HepG2 (cell line): ENCODE data around the gene FAM228B. TPM values are rescaled to one million over a fixed set of nuclear protein-coding genes. Genes with fewer than 3 reads are reported as not detected.
A peak's percentile ranks its signal among the peaks of the same experiment; 100 is the strongest.

ENCODE experiments used
- CAMTA2 ChIP-seq: sonication (generic); formaldehyde crosslinking; IDR thresholded peaks from 2 replicates; pipeline ENCODE4 v1.4.0; 2020; ENCODE audit warnings: mild to moderate bottlenecking, missing genetic modification reagents, borderline replicate concordance
- DMTF1 ChIP-seq: sonication (generic); formaldehyde crosslinking; IDR thresholded peaks from 2 replicates; pipeline ENCODE4 v1.4.0; 2020; ENCODE audit warnings: mild to moderate bottlenecking, missing genetic modification reagents
- GTF2F1 ChIP-seq: fragments of 150-350 bp; IDR thresholded peaks from 2 replicates; pipeline ENCODE4 v1.6.1; 2014; ENCODE audit warnings: low read length
- HOMEZ ChIP-seq: IDR thresholded peaks from 2 replicates; pipeline ENCODE4 v1.6.1; 2016; ENCODE audit warnings: low read depth
- ISL2 ChIP-seq: sonication (generic); formaldehyde crosslinking; IDR thresholded peaks from 2 replicates; pipeline ENCODE4 v1.5.0; 2020; ENCODE audit warnings: missing genetic modification reagents
- MAF1 ChIP-seq: sonication (generic); formaldehyde crosslinking; IDR thresholded peaks from 2 replicates; pipeline ENCODE4 v1.5.0; 2020; ENCODE audit warnings: missing genetic modification reagents, borderline replicate concordance
- RARA ChIP-seq: IDR thresholded peaks from 2 replicates; pipeline ENCODE4 v1.6.1; 2016; ENCODE audit warnings: missing genetic modification reagents, missing compliant biosample characterization
- SRSF9 ChIP-seq: fragments of 200-400 bp; formaldehyde crosslinking; IDR thresholded peaks from 2 replicates; pipeline ENCODE4 v1.6.1; 2018; ENCODE audit warnings: borderline replicate concordance, mild to moderate bottlenecking, low read depth, low read length; ENCODE audit not compliant: insufficient read depth, poor library complexity, severe bottlenecking
- SUZ12 ChIP-seq: fragments of 150-350 bp; IDR thresholded peaks from 2 replicates; pipeline ENCODE4 v1.6.1; 2014; ENCODE audit warnings: low read depth, low read length
- TAF1 ChIP-seq: sonication (generic); formaldehyde crosslinking; IDR thresholded peaks from 2 replicates; pipeline ENCODE4 v1.4.0; 2020; ENCODE audit warnings: missing genetic modification reagents
- ZFP62 ChIP-seq: sonication (generic); formaldehyde crosslinking; IDR thresholded peaks from 2 replicates; pipeline ENCODE4 v1.4.0; 2020; ENCODE audit warnings: missing genetic modification reagents
- ZNF350 ChIP-seq: sonication (generic); formaldehyde crosslinking; IDR thresholded peaks from 2 replicates; pipeline ENCODE4 v1.4.0; 2020; ENCODE audit warnings: mild to moderate bottlenecking, low read depth, missing genetic modification reagents, borderline replicate concordance
- ZNF367 ChIP-seq: sonication (generic); formaldehyde crosslinking; IDR thresholded peaks from 2 replicates; pipeline ENCODE4 v1.4.0; 2020; ENCODE audit warnings: missing genetic modification reagents, borderline replicate concordance
- ZNF430 ChIP-seq: sonication (generic); formaldehyde crosslinking; IDR thresholded peaks from 2 replicates; pipeline ENCODE4 v1.9.0; 2021; ENCODE audit warnings: mild to moderate bottlenecking, missing genetic modification reagents
- ZNF574 ChIP-seq: sonication (generic); formaldehyde crosslinking; IDR thresholded peaks from 2 replicates; pipeline ENCODE4 v1.4.0; 2020; ENCODE audit warnings: missing genetic modification reagents
- ZNF619 ChIP-seq: sonication (generic); formaldehyde crosslinking; IDR thresholded peaks from 2 replicates; pipeline ENCODE4 v1.4.0; 2020; ENCODE audit warnings: mild to moderate bottlenecking, missing genetic modification reagents
- ZNF644 ChIP-seq: IDR thresholded peaks from 2 replicates; pipeline ENCODE4 v1.6.1; 2016; ENCODE audit warnings: low read depth
- ZNF691 ChIP-seq: sonication (generic); formaldehyde crosslinking; IDR thresholded peaks from 2 replicates; pipeline ENCODE4 v1.4.0; 2020; ENCODE audit warnings: missing genetic modification reagents, low read depth, mild to moderate bottlenecking, borderline replicate concordance
- ZNF788 ChIP-seq: sonication (generic); formaldehyde crosslinking; IDR thresholded peaks from 2 replicates; pipeline ENCODE4 v1.5.0; 2020; ENCODE audit warnings: mild to moderate bottlenecking, missing genetic modification reagents, borderline replicate concordance
- polyA plus RNA-seq, 8 experiments: library from polyadenylated mRNA; depleted of rRNA in 3 of 8; stranded (reverse) in 7 of 8; unstranded in 1 of 8; fragments of >200 nt; fragmentation: Illumina TruSeq in 4 of 8; extraction: Trizol in 4 of 8; gene quantifications; 2 replicates each; pipeline versions ENCODE4 v1.2.1 to v1.2.3, GENCODE V29; 2011 to 2016; ENCODE audit warnings: low read depth in 4 of 8, missing spikeins in 1 of 8, mixed read lengths in 1 of 8; ENCODE audit not compliant: insufficient read depth in 1 of 8
- total RNA-seq, 5 experiments: library from RNA; depleted of rRNA; stranded (reverse); fragments of >200 nt; fragmentation: Illumina TruSeq; extraction: Trizol; gene quantifications; 2 replicates each; pipeline ENCODE4 v1.2.3, GENCODE V29; 2016; ENCODE audit warnings: low read depth in 1 of 5

FAM228B gene
- total and polyA plus RNA-seq, 2 of the 13 experiments (the other 11 are each of a cell fraction or from before 2014, with no cell fraction given): 0.79 to 1.1 TPM

- TF ChIP-seq HOMEZ (CRISPR knock-in tag): peak; percentile 28; the same call in 1 of the 2 replicates
- TF ChIP-seq SRSF9: no peak
- no peak for TF ChIP-seq ZNF691 (CRISPR knock-in tag)
- no peak; the same call in 1 of the 2 replicates for TF ChIP-seq ZNF430
- peak; percentile 64; the same call in 1 of the 2 replicates for TF ChIP-seq CAMTA2 (CRISPR knock-in tag)
- TF ChIP-seq RARA (CRISPR knock-in tag): no peak; the same call in 1 of the 2 replicates
- TF ChIP-seq ZFP62: no peak
- no peak for TF ChIP-seq ZNF788 (CRISPR knock-in tag)
- TF ChIP-seq MAF1 (CRISPR knock-in tag): no peak
- TF ChIP-seq TAF1 (CRISPR knock-in tag): peak; percentile 83; the same call in 1 of the 2 replicates
- TF ChIP-seq DMTF1 (CRISPR knock-in tag): peak; percentile 58; the same call in 1 of the 2 replicates
- no peak for TF ChIP-seq ZNF367
- TF ChIP-seq ZNF644: no peak
- peak; percentile 91; the same call in 1 of the 2 replicates for TF ChIP-seq ZNF350 (CRISPR knock-in tag)
- peak; percentile 13 for TF ChIP-seq ZNF574 (CRISPR knock-in tag)
- TF ChIP-seq GTF2F1: no peak
- peak; percentile 57; the same call in 1 of the 2 replicates for TF ChIP-seq ISL2 (CRISPR knock-in tag)
- TF ChIP-seq ZNF619: peak; percentile 19; the same call in 1 of the 2 replicates
- TF ChIP-seq SUZ12: no peak
Measured at GRCh38 chr2:24083567-24084385, 39.5 kb upstream of the FAM228B start (continued).
